HepG2 (cell line): ENCODE data around the gene HIPK4. TPM values are rescaled to one million over a fixed set of nuclear protein-coding genes. Genes with fewer than 3 reads are reported as not detected.

ENCODE experiments used
- ATAC-seq: fragments of 200-7000 bp; cut with Tn5 transposase; 3 replicates; pipeline ENCODE4 v1.9.1; 2020; ENCODE audit warnings: mild to moderate bottlenecking, moderate library complexity
- BruUV-seq: library from RNA; stranded (reverse); fragments of 400-500 nt; replicated peaks from 2 replicates; lab custom pipeline; 2021; lab: Mats Ljungman, UMichigan
- CTCF ChIA-PET: fragments of 300-600 bp; formaldehyde crosslinking; extraction: SDS; loops from one replicate; lab custom pipeline; 2021; ENCODE audit warnings: low total read pairs, inconsistent platforms, low intra/inter-chr PET ratio; lab: Yijun Ruan, JAX
- POLR2A ChIA-PET: fragments of 350-600 bp; sonication (Branson Sonifier 250); formaldehyde crosslinking; loops from one replicate; lab custom pipeline; 2020; ENCODE audit warnings: antibody characterized with exemption, inconsistent platforms; lab: Yijun Ruan, JAX
- DNase-seq: peaks from one replicate; pipeline ENCODE4 v3.0.0-alpha.2; 2015; ENCODE audit warnings: low spot score
- FAIRE-seq: peaks from 3 replicates; lab custom pipeline; 2011; peaks lifted over from hg19 to GRCh38; lab: Jason Lieb, UNC
- H2AFZ ChIP-seq: one replicate; pipeline ENCODE4 v1.6.1; 2011; ENCODE audit warnings: low read length, inconsistent platforms
- H3K27ac ChIP-seq: fragments of 300-600 bp; 3 replicates; pipeline ENCODE4 v1.8.0; 2011; ENCODE audit warnings: mixed run types, mild to moderate bottlenecking, mixed read lengths, low read length, inconsistent platforms; ENCODE audit not compliant: insufficient read depth; ENCODE audit errors: extremely low read length
- H3K27me3 ChIP-seq, 2 experiments: fragments of 200-600 bp in 1 of 2; 2 replicates in 1 of 2; 3 replicates in 1 of 2; pipeline versions ENCODE4 v1.6.0 to v1.8.0; 2011; ENCODE audit warnings: low read length in 2 of 2, mild to moderate bottlenecking in 2 of 2, moderate library complexity in 2 of 2, inconsistent platforms in 1 of 2; ENCODE audit not compliant: insufficient read depth in 2 of 2, control insufficient read depth in 1 of 2
- H3K36me3 ChIP-seq, 2 experiments: fragments of 200-600 bp in 1 of 2; replicated peaks in 1 of 2; 2 replicates in 1 of 2; 3 replicates in 1 of 2; pipeline versions ENCODE4 v1.5.1 to v1.8.0; 2011; ENCODE audit warnings: low read length in 2 of 2, inconsistent platforms in 1 of 2; ENCODE audit not compliant: insufficient read depth in 2 of 2, control insufficient read depth in 1 of 2
- H3K4me1 ChIP-seq: 2 replicates; pipeline ENCODE4 v1.5.1; 2012; ENCODE audit warnings: low read length, inconsistent platforms; ENCODE audit not compliant: insufficient read depth
- H3K4me2 ChIP-seq: 2 replicates; pipeline ENCODE4 v1.6.0; 2011; ENCODE audit warnings: low read depth, low read length, inconsistent platforms
- H3K4me3 ChIP-seq, 3 experiments: fragments of 200-600 bp in 1 of 3; sonication (generic), shearing (Covaris generic) in 1 of 3; replicated peaks in 1 of 3; 2 replicates each; pipeline ENCODE4 v1.5.1; 2011 to 2016; ENCODE audit warnings: low read length in 3 of 3, inconsistent platforms in 2 of 3, low read depth in 2 of 3, mild to moderate bottlenecking in 2 of 3, control low read depth in 1 of 3, mixed read lengths in 1 of 3; ENCODE audit not compliant: insufficient read depth in 1 of 3
- H3K79me2 ChIP-seq: one replicate; pipeline ENCODE4 v1.6.1; 2011; ENCODE audit warnings: low read length, inconsistent platforms; ENCODE audit not compliant: insufficient read depth
- H3K9ac ChIP-seq: 2 replicates; pipeline ENCODE4 v1.6.0; 2011; ENCODE audit warnings: mild to moderate bottlenecking, low read depth, low read length, inconsistent platforms; ENCODE audit not compliant: insufficient read depth
- H3K9me3 ChIP-seq: 2 replicates; pipeline ENCODE4 v1.5.1; 2012; ENCODE audit warnings: mild to moderate bottlenecking, low read length
- H4K20me1 ChIP-seq: 2 replicates; pipeline ENCODE4 v1.6.0; 2011; ENCODE audit warnings: inconsistent platforms, mild to moderate bottlenecking, low read length, moderate library complexity; ENCODE audit not compliant: insufficient read depth
- ASH2L ChIP-seq: fragments of 300-600, 200-600 bp; sonication (generic); IDR thresholded peaks from 2 replicates; pipeline ENCODE4 v1.7.0; 2017; ENCODE audit warnings: low read depth, mild to moderate bottlenecking, moderate library complexity, mixed read lengths, low read length; ENCODE audit not compliant: insufficient read length
- CBX1 ChIP-seq: IDR thresholded peaks from one replicate; pipeline ENCODE4 v1.6.1; 2016; ENCODE audit warnings: antibody characterized with exemption, low read depth
- GZF1 ChIP-seq: sonication (generic); formaldehyde crosslinking; IDR thresholded peaks from 2 replicates; pipeline ENCODE4 v1.5.1; 2020; ENCODE audit warnings: mild to moderate bottlenecking, missing genetic modification reagents
- HCFC1 ChIP-seq: fragments of 150-350 bp; IDR thresholded peaks from 2 replicates; pipeline ENCODE4 v1.6.1; 2014; ENCODE audit warnings: low read depth, low read length
- LCORL ChIP-seq, 2 experiments: fragments of 450-650 bp in 1 of 2; sonication (generic) in 1 of 2; formaldehyde crosslinking in 1 of 2; IDR thresholded peaks; 2 replicates each; pipeline versions ENCODE4 v1.5.0 to v1.6.1; 2017 to 2020; ENCODE audit warnings: antibody characterized with exemption in 1 of 2, missing genetic modification reagents in 1 of 2
- MLLT10 ChIP-seq: sonication (generic); formaldehyde crosslinking; IDR thresholded peaks from 2 replicates; pipeline ENCODE4 v1.4.0; 2020; ENCODE audit warnings: missing genetic modification reagents
- ONECUT2 ChIP-seq: sonication (generic); formaldehyde crosslinking; IDR thresholded peaks from 2 replicates; pipeline ENCODE4 v1.4.0; 2020; ENCODE audit warnings: missing genetic modification reagents
- RFXANK ChIP-seq: IDR thresholded peaks from 2 replicates; pipeline ENCODE4 v1.6.1; 2016
- ZNF652 ChIP-seq: IDR thresholded peaks from 2 replicates; pipeline ENCODE4 v1.6.1; 2016; ENCODE audit warnings: low read depth, borderline replicate concordance
- ZSCAN25 ChIP-seq: sonication (generic); formaldehyde crosslinking; IDR thresholded peaks from 2 replicates; pipeline ENCODE4 v1.8.0; 2022; ENCODE audit warnings: mild to moderate bottlenecking, missing genetic modification reagents
- WGBS: methylation state at CpG from one replicate; pipeline ENCODE4 v1.1.6; 2017; ENCODE audit warnings: low lambda C conversion rate; 5-methylcytosine and 5-hydroxymethylcytosine counted together
- in situ Hi-C: cut with HindIII; loops from 2 replicates; pipeline ENCODE4 v1.10.0; 2017; ENCODE audit warnings: low pct_unique_long_range_greater_than_20kb; ENCODE audit not compliant: extremely low pct_ligation_motif_present
- intact Hi-C: fragments of 100-400 bp; cut with micrococcal nuclease; formaldehyde crosslinking; loops from one replicate; pipeline ENCODE4 v1.10.0; 2022; ENCODE audit not compliant: unreplicated experiment
- polyA plus RNA-seq, 8 experiments: library from polyadenylated mRNA; depleted of rRNA in 3 of 8; stranded (reverse) in 7 of 8; unstranded in 1 of 8; fragments of >200 nt; fragmentation: Illumina TruSeq in 4 of 8; extraction: Trizol in 4 of 8; gene quantifications; 2 replicates each; pipeline versions ENCODE4 v1.2.1 to v1.2.3, GENCODE V29; 2011 to 2016; ENCODE audit warnings: low read depth in 4 of 8, missing spikeins in 1 of 8, mixed read lengths in 1 of 8; ENCODE audit not compliant: insufficient read depth in 1 of 8
- total RNA-seq, 5 experiments: library from RNA; depleted of rRNA; stranded (reverse); fragments of >200 nt; fragmentation: Illumina TruSeq; extraction: Trizol; gene quantifications; 2 replicates each; pipeline ENCODE4 v1.2.3, GENCODE V29; 2016; ENCODE audit warnings: low read depth in 1 of 5
- TF ChIP-seq, protein P1 (sequence below): sonication (generic); formaldehyde crosslinking; IDR thresholded peaks from 2 replicates; pipeline ENCODE4 v1.5.1; 2020; ENCODE audit warnings: missing genetic modification reagents, mild to moderate bottlenecking, borderline replicate concordance
- TF ChIP-seq, protein P2 (sequence below): sonication (generic); formaldehyde crosslinking; IDR thresholded peaks from 2 replicates; pipeline ENCODE4; 2020; ENCODE audit warnings: missing genetic modification reagents, mild to moderate bottlenecking, borderline replicate concordance
- TF ChIP-seq, protein P3 (sequence below): sonication (generic); formaldehyde crosslinking; conservative IDR thresholded peaks from 2 replicates; pipeline ENCODE4 v1.4.0; 2020; ENCODE audit warnings: missing genetic modification reagents
- TF ChIP-seq, protein P4 (sequence below): sonication (generic); formaldehyde crosslinking; conservative IDR thresholded peaks from 2 replicates; pipeline ENCODE4 v1.8.0; 2022; ENCODE audit warnings: low read depth, missing genetic modification reagents

Gene HIPK4
- total and polyA plus RNA-seq, 2 of the 13 experiments (the other 11 are each of a cell fraction or from before 2014, with no cell fraction given) = 0.03 TPM; not detected in 1

DNA sequence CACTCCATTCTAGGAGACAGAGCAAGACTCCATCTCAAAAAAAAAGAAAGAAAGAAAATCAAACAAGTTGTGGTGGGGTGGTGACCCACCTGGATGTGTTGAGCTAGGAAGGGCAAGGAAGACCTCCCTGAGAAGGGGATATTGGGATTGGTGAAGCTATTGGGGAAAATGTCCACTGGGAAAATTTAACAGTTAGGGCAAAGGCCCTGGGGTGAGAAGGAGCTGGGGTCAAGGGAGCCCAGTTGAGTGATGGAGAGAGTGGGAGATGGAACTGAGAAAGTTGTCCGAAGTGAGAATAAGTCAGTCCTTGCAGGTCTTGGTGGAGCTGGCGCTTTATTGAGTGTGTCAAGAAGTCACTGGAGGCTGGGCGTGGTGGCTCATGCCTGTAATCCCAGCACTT lies 48.3 kb upstream of the HIPK4 start:
- FAIRE-seq (no peak), DNase-seq (no peak), ATAC-seq (no peak)
- Histone ChIP-seq H2AFZ (no peak overlapping the region), H3K27ac (no peak overlapping the region), H3K4me3 (no peak overlapping the region), H3K79me2 (peaks cover 19% of the 10 kb centered on the region), H3K36me3 (peaks cover 7 to 22% of the 10 kb centered on the region in 2 experiments; a peak in 4 of 5 replicates), H3K4me2 (no peak overlapping the region), H3K4me1 (peaks cover 34% of the 10 kb centered on the region), H3K27me3 (no peaks in the 10 kb centered on the region; a peak in 1 of 5 replicates), H4K20me1 (peaks cover 13% of the 10 kb centered on the region), H3K9me3 (no peaks in the 10 kb centered on the region), H3K9ac (no peak overlapping the region)
- in situ Hi-C loops = no loop called here
- ChIA-PET CTCF (no interaction called here), POLR2A (interaction anchor here (2.9 kb wide), 1 partner anchor 12 kb away, joined by 15 read pairs; the partner anchor contains the start of gene SERTAD1)
- BruUV-seq = no TSS peak
- whole genome bisulfite sequencing = 92% methylated on average over 3 of the region's 3 CpGs
- intact Hi-C loops = no loop called here
- TF ChIP-seq CBX1 (no peak), RFXANK (CRISPR knock-in tag) (no peak), MLLT10 (no peak), GZF1 (no peak), ZNF652 (CRISPR knock-in tag) (no peak), HCFC1 (no peak), LCORL (IDR thresholded peaks at IDR 0.05) (no peak), LCORL (CRISPR knock-in tag; IDR thresholded peaks at IDR 0.05) (no peak), ZSCAN25 (no peak), ASH2L (no peak), ONECUT2 (CRISPR knock-in tag) (no peak)
- TF ChIP-seq, protein P1, sequence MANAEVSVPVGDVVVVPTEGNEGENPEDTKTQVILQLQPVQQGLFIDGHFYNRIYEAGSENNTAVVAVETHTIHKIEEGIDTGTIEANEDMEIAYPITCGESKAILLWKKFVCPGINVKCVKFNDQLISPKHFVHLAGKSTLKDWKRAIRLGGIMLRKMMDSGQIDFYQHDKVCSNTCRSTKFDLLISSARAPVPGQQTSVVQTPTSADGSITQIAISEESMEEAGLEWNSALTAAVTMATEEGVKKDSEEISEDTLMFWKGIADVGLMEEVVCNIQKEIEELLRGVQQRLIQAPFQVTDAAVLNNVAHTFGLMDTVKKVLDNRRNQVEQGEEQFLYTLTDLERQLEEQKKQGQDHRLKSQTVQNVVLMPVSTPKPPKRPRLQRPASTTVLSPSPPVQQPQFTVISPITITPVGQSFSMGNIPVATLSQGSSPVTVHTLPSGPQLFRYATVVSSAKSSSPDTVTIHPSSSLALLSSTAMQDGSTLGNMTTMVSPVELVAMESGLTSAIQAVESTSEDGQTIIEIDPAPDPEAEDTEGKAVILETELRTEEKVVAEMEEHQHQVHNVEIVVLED (CRISPR knock-in tag) = no peak
- TF ChIP-seq, protein P2, sequence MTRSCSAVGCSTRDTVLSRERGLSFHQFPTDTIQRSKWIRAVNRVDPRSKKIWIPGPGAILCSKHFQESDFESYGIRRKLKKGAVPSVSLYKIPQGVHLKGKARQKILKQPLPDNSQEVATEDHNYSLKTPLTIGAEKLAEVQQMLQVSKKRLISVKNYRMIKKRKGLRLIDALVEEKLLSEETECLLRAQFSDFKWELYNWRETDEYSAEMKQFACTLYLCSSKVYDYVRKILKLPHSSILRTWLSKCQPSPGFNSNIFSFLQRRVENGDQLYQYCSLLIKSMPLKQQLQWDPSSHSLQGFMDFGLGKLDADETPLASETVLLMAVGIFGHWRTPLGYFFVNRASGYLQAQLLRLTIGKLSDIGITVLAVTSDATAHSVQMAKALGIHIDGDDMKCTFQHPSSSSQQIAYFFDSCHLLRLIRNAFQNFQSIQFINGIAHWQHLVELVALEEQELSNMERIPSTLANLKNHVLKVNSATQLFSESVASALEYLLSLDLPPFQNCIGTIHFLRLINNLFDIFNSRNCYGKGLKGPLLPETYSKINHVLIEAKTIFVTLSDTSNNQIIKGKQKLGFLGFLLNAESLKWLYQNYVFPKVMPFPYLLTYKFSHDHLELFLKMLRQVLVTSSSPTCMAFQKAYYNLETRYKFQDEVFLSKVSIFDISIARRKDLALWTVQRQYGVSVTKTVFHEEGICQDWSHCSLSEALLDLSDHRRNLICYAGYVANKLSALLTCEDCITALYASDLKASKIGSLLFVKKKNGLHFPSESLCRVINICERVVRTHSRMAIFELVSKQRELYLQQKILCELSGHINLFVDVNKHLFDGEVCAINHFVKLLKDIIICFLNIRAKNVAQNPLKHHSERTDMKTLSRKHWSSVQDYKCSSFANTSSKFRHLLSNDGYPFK (CRISPR knock-in tag) = no peak
- TF ChIP-seq, protein P3, sequence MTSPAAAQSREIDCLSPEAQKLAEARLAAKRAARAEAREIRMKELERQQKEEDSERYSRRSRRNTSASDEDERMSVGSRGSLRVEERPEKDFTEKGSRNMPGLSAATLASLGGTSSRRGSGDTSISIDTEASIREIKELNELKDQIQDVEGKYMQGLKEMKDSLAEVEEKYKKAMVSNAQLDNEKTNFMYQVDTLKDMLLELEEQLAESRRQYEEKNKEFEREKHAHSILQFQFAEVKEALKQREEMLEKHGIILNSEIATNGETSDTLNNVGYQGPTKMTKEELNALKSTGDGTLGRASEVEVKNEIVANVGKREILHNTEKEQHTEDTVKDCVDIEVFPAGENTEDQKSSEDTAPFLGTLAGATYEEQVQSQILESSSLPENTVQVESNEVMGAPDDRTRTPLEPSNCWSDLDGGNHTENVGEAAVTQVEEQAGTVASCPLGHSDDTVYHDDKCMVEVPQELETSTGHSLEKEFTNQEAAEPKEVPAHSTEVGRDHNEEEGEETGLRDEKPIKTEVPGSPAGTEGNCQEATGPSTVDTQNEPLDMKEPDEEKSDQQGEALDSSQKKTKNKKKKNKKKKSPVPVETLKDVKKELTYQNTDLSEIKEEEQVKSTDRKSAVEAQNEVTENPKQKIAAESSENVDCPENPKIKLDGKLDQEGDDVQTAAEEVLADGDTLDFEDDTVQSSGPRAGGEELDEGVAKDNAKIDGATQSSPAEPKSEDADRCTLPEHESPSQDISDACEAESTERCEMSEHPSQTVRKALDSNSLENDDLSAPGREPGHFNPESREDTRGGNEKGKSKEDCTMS = no peak
- TF ChIP-seq, protein P4, sequence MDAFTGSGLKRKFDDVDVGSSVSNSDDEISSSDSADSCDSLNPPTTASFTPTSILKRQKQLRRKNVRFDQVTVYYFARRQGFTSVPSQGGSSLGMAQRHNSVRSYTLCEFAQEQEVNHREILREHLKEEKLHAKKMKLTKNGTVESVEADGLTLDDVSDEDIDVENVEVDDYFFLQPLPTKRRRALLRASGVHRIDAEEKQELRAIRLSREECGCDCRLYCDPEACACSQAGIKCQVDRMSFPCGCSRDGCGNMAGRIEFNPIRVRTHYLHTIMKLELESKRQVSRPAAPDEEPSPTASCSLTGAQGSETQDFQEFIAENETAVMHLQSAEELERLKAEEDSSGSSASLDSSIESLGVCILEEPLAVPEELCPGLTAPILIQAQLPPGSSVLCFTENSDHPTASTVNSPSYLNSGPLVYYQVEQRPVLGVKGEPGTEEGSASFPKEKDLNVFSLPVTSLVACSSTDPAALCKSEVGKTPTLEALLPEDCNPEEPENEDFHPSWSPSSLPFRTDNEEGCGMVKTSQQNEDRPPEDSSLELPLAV = no peak
